ENCODE measurements around the gene PPP1R16B.

Gene PPP1R16B

GRCh38 chr20:38805502-38805957, at the start of gene PPP1R16B:
Gene PPP1R16B, plus strand, starts transcription at chr20:38805697. Its CDS starts 30,229 bp downstream, at chr20:38835926.
- no peak for DNase-seq

GRCh38 chr20:38757145-38757775, 48.2 kb upstream of the PPP1R16B start:
- DNase-seq, result no peak

DNA sequence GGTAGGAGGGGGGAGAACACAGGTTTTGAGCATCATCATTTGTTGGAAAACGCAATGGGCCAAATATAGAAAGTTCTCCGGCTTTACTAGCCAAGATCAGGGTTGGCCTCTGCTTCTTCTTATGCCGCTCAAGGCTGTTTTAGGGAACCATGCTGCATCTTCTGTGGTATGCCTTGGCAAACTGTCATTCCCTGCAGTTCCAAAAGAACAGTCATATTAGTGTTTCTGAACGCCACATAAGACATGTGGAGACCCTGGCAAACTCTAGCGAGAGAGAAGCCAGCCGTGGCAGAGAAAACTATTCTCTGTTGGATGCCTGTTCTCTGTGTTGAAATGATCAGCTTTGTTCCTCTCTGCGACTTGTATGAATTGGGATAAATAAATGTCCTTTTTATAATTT, 46.4 kb upstream of the PPP1R16B start:
- DNase-seq, result no peak

DNA sequence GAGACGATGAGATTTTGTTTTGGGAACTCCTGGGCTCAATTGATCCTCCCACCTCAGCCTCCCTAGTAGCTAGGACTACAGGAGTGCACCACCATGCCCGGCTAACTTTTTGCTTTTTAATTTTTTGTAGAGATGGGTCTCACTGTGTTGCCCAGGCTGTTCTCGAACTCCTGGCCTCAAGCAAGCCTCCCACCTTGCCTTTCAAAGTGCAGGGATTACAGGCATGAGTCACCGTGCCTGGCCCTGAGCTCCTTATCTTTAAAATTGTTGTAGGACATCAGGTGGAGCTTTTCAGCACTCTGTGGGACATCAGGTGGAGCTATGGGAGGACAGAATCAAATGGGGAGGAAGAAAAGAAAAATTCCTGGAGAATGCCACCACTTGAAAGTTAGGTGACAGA, 44.5 kb upstream of the PPP1R16B start:
- no peak for DNase-seq

GRCh38 chr20:38762174-38762573, 43.3 kb upstream of the PPP1R16B start:
- DNase-seq, result no peak

- DNase-seq, result no peak
Measured at GRCh38 chr20:38763616-38764015, 41.9 kb upstream of the PPP1R16B start.

DNA sequence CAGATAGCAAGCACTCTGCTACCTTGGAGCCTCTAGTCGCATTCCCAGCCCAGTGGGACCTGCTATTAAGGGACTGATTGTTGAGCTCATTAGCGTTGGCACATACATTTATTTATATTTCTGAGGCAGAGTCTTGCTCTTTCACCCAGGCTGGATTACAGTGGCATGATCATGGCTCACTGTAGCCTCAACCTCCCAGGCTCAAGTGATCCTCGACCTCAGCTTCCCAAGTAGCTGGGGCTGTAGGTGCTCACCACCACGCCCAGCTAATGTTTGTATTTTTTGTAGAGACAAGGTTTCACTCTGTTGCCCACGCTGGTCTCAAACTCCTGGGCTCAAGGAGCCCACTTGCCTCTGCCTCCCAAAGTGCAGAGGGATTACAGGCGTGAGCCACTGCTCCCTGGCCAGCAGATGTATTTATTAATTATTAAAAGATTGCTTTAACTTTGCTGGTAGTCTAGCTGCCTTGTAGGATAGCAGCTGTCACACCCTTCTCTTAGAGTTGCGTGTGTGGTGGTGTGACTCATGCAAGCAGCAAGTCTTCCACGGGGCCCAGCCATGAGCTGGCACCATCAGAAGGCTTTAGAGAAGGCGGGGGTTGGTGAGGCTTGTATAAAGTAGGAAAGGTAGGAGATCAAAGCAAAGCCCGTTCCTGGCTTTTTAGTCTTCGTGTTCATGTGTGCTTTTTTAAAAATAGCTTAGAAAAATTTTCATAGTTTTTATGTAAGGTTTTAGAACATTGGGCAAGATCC, 40.8 kb upstream of the PPP1R16B start:
- peak; percentile 44 for DNase-seq

GRCh38 chr20:38766071-38766470, 39.4 kb upstream of the PPP1R16B start:
- no peak for DNase-seq

- no peak for DNase-seq
Measured at GRCh38 chr20:38769376-38770295, 35.9 kb upstream of the PPP1R16B start.

- DNase-seq, result no peak
Measured at GRCh38 chr20:38770546-38770945, 35.0 kb upstream of the PPP1R16B start.

GRCh38 chr20:38770970-38771369, 34.5 kb upstream of the PPP1R16B start:
- no peak for DNase-seq

- no peak for DNase-seq
Measured at GRCh38 chr20:38771621-38772020, 33.9 kb upstream of the PPP1R16B start.

DNA sequence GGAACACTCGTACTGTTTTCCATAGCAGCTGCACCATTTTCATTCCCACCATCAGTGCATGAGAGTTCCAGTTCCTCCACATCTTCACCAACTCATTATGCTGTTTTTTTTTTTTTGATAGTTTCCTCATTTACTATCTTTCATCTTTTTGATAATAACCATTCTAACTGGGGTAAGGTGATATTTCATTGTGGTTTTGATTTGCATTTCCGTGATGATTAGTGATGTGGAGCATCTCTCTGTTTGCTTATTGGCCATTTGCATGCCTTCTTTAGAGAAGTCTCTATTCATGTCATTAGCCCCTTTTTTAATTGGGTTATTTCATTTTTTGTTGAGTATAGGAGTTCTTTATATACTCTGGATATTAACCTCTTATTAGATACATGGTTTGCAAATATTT, 31.3 kb upstream of the PPP1R16B start:
- DNase-seq, result no peak

- no peak for DNase-seq
Measured at GRCh38 chr20:38776363-38776762, 29.1 kb upstream of the PPP1R16B start.

DNA sequence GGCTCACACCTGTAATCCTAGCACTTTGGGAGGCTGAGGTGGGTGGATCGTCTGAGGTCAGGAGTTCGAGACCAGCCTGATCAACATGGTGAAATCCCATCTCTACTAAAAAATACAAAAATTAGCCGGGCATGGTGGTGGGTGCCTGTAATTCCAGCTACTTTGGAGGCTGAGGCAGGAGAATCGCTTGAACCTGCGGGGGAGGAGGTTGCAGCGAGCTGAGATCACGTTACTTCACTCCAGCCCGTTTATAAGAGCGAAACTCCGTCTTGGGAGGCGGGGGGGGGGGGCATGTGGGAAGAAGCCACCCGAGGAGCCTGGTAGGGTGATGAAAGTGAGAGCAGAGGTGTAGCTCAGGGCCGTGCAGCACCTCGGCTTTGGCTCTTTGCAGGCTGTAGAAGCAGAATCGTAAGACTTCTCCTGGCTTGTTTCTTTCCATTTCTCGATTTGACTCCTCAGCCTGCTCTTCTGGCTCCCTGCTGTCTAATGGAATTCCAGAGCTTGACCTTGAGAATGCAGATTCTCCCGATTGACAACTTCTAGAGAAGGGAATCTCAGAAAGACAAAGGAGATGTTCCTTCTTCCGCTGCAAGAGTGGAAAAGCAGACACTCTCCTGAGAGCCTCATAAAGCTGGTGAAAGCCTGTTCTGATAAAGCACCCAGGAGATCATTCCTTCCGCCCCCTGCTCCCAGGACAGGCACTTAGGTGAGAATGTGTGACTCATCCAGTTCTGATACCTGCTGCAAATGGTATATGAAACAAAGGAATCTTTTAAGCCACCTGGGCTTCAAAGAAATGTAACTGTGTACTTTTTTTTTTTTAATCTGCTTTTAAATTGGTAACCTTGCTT, 26.0 kb upstream of the PPP1R16B start:
- no peak for DNase-seq

GRCh38 chr20:38782275-38782674, 23.2 kb upstream of the PPP1R16B start:
- DNase-seq, result no peak

DNA sequence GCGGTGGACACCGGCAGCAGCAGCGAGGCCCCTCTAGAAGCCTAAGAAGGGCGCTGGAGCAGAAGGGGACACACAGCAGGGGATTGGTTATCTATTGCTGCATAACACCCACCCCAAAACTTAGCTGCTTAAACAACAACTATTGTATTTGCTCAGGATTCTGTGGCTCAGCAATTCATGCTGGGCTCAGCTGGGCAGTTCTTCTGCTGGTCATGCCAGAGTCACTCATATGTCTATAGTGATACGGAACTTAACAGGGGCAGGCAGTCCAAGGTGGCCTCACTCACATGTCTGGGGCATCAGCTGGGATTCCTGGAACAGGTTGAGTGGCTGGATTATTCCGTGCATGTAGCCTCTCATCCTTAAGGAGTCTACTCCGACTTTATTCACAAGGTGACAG, 17.6 kb upstream of the PPP1R16B start:
- no peak for DNase-seq

DNA sequence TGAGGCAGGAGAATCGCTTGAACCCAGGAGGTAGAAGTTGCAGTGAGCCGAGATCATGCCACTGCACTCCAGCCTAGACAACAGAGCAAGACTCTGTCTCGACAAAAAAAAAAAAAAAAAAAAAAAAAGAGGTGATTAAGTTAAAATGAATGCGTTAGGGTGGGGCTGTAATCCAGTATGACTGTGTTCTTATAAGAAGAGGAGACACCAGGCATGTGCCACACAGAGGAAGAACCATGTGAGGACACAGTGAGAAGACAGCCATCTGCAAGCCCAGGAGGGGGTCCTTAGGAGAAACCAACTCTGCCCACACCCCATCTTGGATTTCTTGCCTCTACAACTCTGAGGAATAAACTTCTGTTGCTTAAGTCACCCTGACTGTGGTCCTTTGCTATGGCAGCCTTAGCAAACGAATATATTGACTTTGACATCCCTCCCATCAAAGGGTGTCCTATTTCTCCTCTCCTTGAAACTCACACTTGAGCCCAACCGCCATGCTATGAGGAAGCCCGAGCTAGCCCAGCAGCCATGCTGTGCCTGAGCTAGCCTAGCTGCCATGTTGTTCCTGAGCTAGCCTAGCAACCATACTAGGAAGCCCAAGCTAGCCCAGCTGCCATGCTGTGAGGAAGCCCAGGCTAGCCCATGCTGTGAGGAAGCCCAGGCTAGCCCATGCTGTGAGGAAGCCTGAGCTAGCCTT, 15.8 kb upstream of the PPP1R16B start:
- no peak for DNase-seq

GRCh38 chr20:38790200-38791053, 15.1 kb upstream of the PPP1R16B start:
- no peak for DNase-seq

DNA sequence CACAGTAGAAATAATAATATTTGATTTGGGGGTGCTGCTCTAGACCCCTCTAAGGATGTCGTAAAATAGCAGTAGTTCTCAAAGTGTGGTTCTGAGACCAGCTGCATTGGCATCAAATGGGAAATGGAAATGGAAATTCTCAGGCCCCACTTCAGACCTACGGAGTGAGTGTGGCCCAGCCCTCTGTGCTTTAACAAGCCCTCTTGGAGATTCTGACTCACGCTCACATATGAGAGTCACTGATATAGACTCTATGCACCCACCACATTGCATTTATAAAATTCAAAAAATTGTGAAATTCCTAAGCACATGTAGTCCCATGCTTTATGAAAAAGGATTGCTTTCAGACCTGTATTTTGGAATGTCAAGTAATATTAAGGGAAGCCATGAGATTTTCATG, 14.2 kb upstream of the PPP1R16B start:
- DNase-seq, result no peak

GRCh38 chr20:38791940-38792339, 13.6 kb upstream of the PPP1R16B start:
- no peak for DNase-seq

All from amniotic stem cell (primary cell).